HG02588 (cell line): ENCODE data around the gene ETV5.

Experiments
- ATAC-seq: cut with Tn5 transposase; IDR thresholded peaks from one replicate; pipeline ENCODE4 v1.9.1; 2021; ENCODE audit warnings: mild to moderate bottlenecking, moderate library complexity; ENCODE audit not compliant: unreplicated experiment

ETV5 gene

GRCh38 chr3:186108941-186109865, at the start of gene ETV5:
Gene ETV5, minus strand, starts transcription at chr3:186109089. Its CDS starts 3,221 bp downstream, at chr3:186105868.
- peak; percentile 94 for ATAC-seq

GRCh38 chr3:186154641-186155040, 45.8 kb upstream of the ETV5 start:
- ATAC-seq: no peak

GRCh38 chr3:186152889-186153292, 44.0 kb upstream of the ETV5 start:
- ATAC-seq: peak; percentile 90

- ATAC-seq: peak; percentile 5
Observed at GRCh38 chr3:186152361-186152798, 43.5 kb upstream of the ETV5 start.

GRCh38 chr3:186151077-186151971, 42.4 kb upstream of the ETV5 start:
- no peak for ATAC-seq

GRCh38 chr3:186150041-186150830, 41.3 kb upstream of the ETV5 start:
- ATAC-seq: no peak

GRCh38 chr3:186149319-186149960, 40.6 kb upstream of the ETV5 start:
- ATAC-seq: no peak

GRCh38 chr3:186144257-186144656, 35.4 kb upstream of the ETV5 start:
- ATAC-seq: no peak

GRCh38 chr3:186143250-186143649, 34.4 kb upstream of the ETV5 start:
- no peak for ATAC-seq

GRCh38 chr3:186142393-186142932, 33.6 kb upstream of the ETV5 start:
- ATAC-seq: no peak

GRCh38 chr3:186141790-186142189, 32.9 kb upstream of the ETV5 start:
- ATAC-seq: no peak

- no peak for ATAC-seq
Observed at GRCh38 chr3:186138272-186138981, 29.5 kb upstream of the ETV5 start.

- ATAC-seq: no peak
Observed at GRCh38 chr3:186137051-186137685, 28.3 kb upstream of the ETV5 start.

- no peak for ATAC-seq
Observed at GRCh38 chr3:186133980-186134379, 25.1 kb upstream of the ETV5 start.

GRCh38 chr3:186132487-186132886, 23.6 kb upstream of the ETV5 start:
- no peak for ATAC-seq

- ATAC-seq: no peak
Observed at GRCh38 chr3:186129206-186129605, 20.3 kb upstream of the ETV5 start.

- ATAC-seq: no peak
Observed at GRCh38 chr3:186128158-186128557, 19.3 kb upstream of the ETV5 start.

- no peak for ATAC-seq
Observed at GRCh38 chr3:186127463-186127862, 18.6 kb upstream of the ETV5 start.

- no peak for ATAC-seq
Observed at GRCh38 chr3:186125118-186125517, 16.2 kb upstream of the ETV5 start.
